K562 (cell line): ENCODE measurements around the gene PLXDC1. TPM values are rescaled to one million over a fixed set of nuclear protein-coding genes. Genes with fewer than 3 reads are reported as not detected.
A peak's percentile ranks its signal among the peaks of the same experiment; 100 is the strongest.

Experiments
- ATAC-seq: fragments of 200-7000 bp; cut with Tn5 transposase; 3 replicates; pipeline ENCODE4 v1.9.1; 2020; ENCODE audit warnings: moderate library complexity
- BruUV-seq: library from RNA; stranded (reverse); fragments of 400-500 nt; replicated peaks from 2 replicates; lab custom pipeline; 2021; lab: Mats Ljungman, UMichigan
- CTCF ChIA-PET: fragments of 300-600 bp; formaldehyde crosslinking; extraction: SDS; loops from one replicate; lab custom pipeline; 2021; ENCODE audit warnings: low intra/inter-chr PET ratio; lab: Yijun Ruan, JAX
- POLR2A ChIA-PET: fragments of 300-600, 350-650 bp; sonication (Branson Sonifier 250); formaldehyde crosslinking; extraction: SDS; loops from one replicate; lab custom pipeline; 2021; ENCODE audit warnings: antibody characterized with exemption, inconsistent platforms; lab: Yijun Ruan, JAX
- DNase-seq, 4 experiments: peaks; one replicate each; pipeline versions ENCODE4 v3.0.0 to v3.0.0-alpha.2; 2011 to 2018; ENCODE audit warnings: low spot score in 3 of 4, mixed read lengths in 3 of 4; ENCODE audit errors: extremely low read depth in 1 of 4
- FAIRE-seq: peaks from 2 replicates; lab custom pipeline; 2011; peaks lifted over from hg19 to GRCh38; lab: Jason Lieb, UNC
- H2AFZ ChIP-seq: 2 replicates; pipeline ENCODE4 v1.6.0; 2011; ENCODE audit warnings: low read depth, low read length, control low read depth, inconsistent platforms
- H3K27ac ChIP-seq: fragments of 200-600 bp; 3 replicates; pipeline ENCODE4 v1.8.0; 2011; ENCODE audit warnings: low read depth, mild to moderate bottlenecking, control low read depth, inconsistent platforms, low read length, moderate library complexity, mixed read lengths; ENCODE audit errors: extremely low read depth
- H3K27me3 ChIP-seq, 2 experiments: fragments of 300-600 bp in 1 of 2; 2 replicates in 1 of 2; 3 replicates in 1 of 2; pipeline versions ENCODE4 v1.6.0 to v1.8.0; 2011; ENCODE audit warnings: inconsistent platforms in 2 of 2, low read length in 2 of 2, mild to moderate bottlenecking in 1 of 2, mixed read lengths in 1 of 2, moderate library complexity in 1 of 2; ENCODE audit not compliant: control insufficient read depth in 2 of 2, insufficient read depth in 2 of 2
- H3K36me3 ChIP-seq: fragments of 300-600 bp; 3 replicates; pipeline ENCODE4 v1.8.0; 2011; ENCODE audit warnings: mild to moderate bottlenecking, low read length, inconsistent platforms; ENCODE audit not compliant: control insufficient read depth, insufficient read depth
- H3K4me1 ChIP-seq, 2 experiments: fragments of 200-600 bp in 1 of 2; replicated peaks in 1 of 2; 2 replicates in 1 of 2; 3 replicates in 1 of 2; pipeline versions ENCODE4 v1.5.1 to v1.8.0; 2011; ENCODE audit warnings: inconsistent platforms in 2 of 2, low read length in 2 of 2, mild to moderate bottlenecking in 1 of 2, mixed read lengths in 1 of 2, moderate library complexity in 1 of 2; ENCODE audit not compliant: control insufficient read depth in 2 of 2, insufficient read depth in 2 of 2
- H3K4me2 ChIP-seq: 2 replicates; pipeline ENCODE4 v1.6.1; 2011; ENCODE audit warnings: low read length, control low read depth, inconsistent platforms, mixed read lengths; ENCODE audit not compliant: insufficient read depth
- H3K4me3 ChIP-seq: fragments of 200-600 bp; sonication (generic), shearing (Covaris generic); 2 replicates; pipeline ENCODE4 v1.5.1; 2016; ENCODE audit warnings: control low read depth, inconsistent platforms
- H3K79me2 ChIP-seq: fragments of 200-600 bp; 3 replicates; pipeline ENCODE4 v1.8.0; 2011; ENCODE audit warnings: low read length, inconsistent platforms; ENCODE audit not compliant: control insufficient read depth, insufficient read depth
- H3K9ac ChIP-seq, 2 experiments: 2 replicates each; pipeline versions ENCODE4 v1.6.0 to v1.6.1; 2011; ENCODE audit warnings: low read depth in 2 of 2, low read length in 2 of 2, control low read depth in 1 of 2, inconsistent platforms in 1 of 2, mild to moderate bottlenecking in 1 of 2, mixed read lengths in 1 of 2; ENCODE audit not compliant: insufficient read depth in 1 of 2
- H3K9me1 ChIP-seq: one replicate; pipeline ENCODE4 v1.6.0; 2011; ENCODE audit warnings: inconsistent platforms, mild to moderate bottlenecking, low read length, moderate library complexity; ENCODE audit not compliant: control insufficient read depth, insufficient read depth
- H3K9me3 ChIP-seq: replicated peaks from 2 replicates; pipeline ENCODE4 v1.5.1; 2011; ENCODE audit warnings: low read depth, low read length, inconsistent platforms; ENCODE audit not compliant: control insufficient read depth, insufficient read depth
- H4K20me1 ChIP-seq: replicated peaks from 2 replicates; pipeline ENCODE4 v1.6.1; 2011; ENCODE audit warnings: low read length, inconsistent platforms, mixed read lengths; ENCODE audit not compliant: control insufficient read depth, insufficient read depth
- RBM25 ChIP-seq: fragments of 200-400 bp; formaldehyde crosslinking; IDR thresholded peaks from 2 replicates; pipeline ENCODE4 v1.6.1; 2018; ENCODE audit warnings: low read length, low read depth, moderate library complexity; ENCODE audit not compliant: severe bottlenecking
- SMAD1 ChIP-seq: fragments of 150-350 bp; IDR thresholded peaks from 2 replicates; pipeline ENCODE4 v1.6.1; 2014; ENCODE audit warnings: low read length, low read depth; ENCODE audit not compliant: partially characterized antibody
- USF1 ChIP-seq: sonication (generic); formaldehyde crosslinking; IDR thresholded peaks from 2 replicates; pipeline ENCODE4 v1.9.0; 2022; ENCODE audit warnings: mild to moderate bottlenecking, missing genetic modification reagents
- ZC3H4 ChIP-seq: sonication (generic); formaldehyde crosslinking; IDR thresholded peaks from 2 replicates; pipeline ENCODE4 v1.9.0; 2021; ENCODE audit warnings: missing genetic modification reagents, borderline replicate concordance
- ZFP36 ChIP-seq: fragments of 150-350 bp; IDR thresholded peaks from 2 replicates; pipeline ENCODE4 v1.6.1; 2018; ENCODE audit warnings: low read length, low read depth; ENCODE audit not compliant: partially characterized antibody
- ZNF780A ChIP-seq: fragments of 250-450 bp; sonication (Bioruptor Pico); IDR thresholded peaks from 2 replicates; pipeline ENCODE4 v1.5.0; 2021; ENCODE audit warnings: mild to moderate bottlenecking
- WGBS: fragments of 100-300 bp; shearing (Covaris generic); methylation state at CpG from one replicate; pipeline ENCODE4 v1.1.6; 2016; ENCODE audit warnings: low coverage, mixed read lengths; ENCODE audit not compliant: insufficient coverage; ENCODE audit errors: missing lambda C conversion rate; 5-methylcytosine and 5-hydroxymethylcytosine counted together
- in situ Hi-C: fragments of 300-500 bp; cut with MboI; formaldehyde crosslinking; loops from 4 replicates; pipeline ENCODE4 v1.15.0; 2018; ENCODE audit warnings: inconsistent platforms, mixed read lengths
- intact Hi-C: fragments of 100-400 bp; cut with micrococcal nuclease; formaldehyde crosslinking; loops from 2 replicates; pipeline ENCODE4 v1.14.2; 2022
- polyA plus RNA-seq, 8 experiments: library from polyadenylated mRNA; depleted of rRNA in 4 of 8; stranded (reverse) in 5 of 8; unstranded in 3 of 8; fragments of >200 nt; fragmentation: Nextera tagmentation in 2 of 8; fragmentation: Illumina TruSeq in 1 of 8; extraction: Ambion mirVana in 2 of 8; extraction: Trizol in 1 of 8; gene quantifications; 2 replicates each; pipeline versions ENCODE4 v1.2.1 to v1.2.3, GENCODE V29; 2011 to 2014; ENCODE audit warnings: inconsistent platforms in 1 of 8, missing spikeins in 1 of 8
- total RNA-seq, 7 experiments: library from RNA; depleted of rRNA in 6 of 7; stranded (reverse); fragments of >200 nt in 6 of 7; fragmentation: Illumina TruSeq in 2 of 7; extraction: Trizol in 2 of 7; gene quantifications; 2 replicates each; pipeline versions ENCODE4 v1.2.1 to v1.2.3, GENCODE V29; 2011 to 2021; ENCODE audit warnings: low replicate concordance in 1 of 7

Gene PLXDC1
- total and polyA plus RNA-seq, 9 of the 15 experiments (the other 6 are each of a cell fraction or from before 2014, with no cell fraction given): not detected

- no peak for ATAC-seq
- Histone ChIP-seq H3K9ac (no peak overlapping the region), H3K9me3 (no peaks in the 10 kb centered on the region), H3K4me1 (peaks cover 0 to 6% of the 10 kb centered on the region in 2 experiments; a peak in 1 of 5 replicates)
- TF ChIP-seq ZNF780A: no peak
- peak; percentile 51 for TF ChIP-seq RBM25
- peak; percentile 57 for TF ChIP-seq ZFP36
- TF ChIP-seq USF1: no peak
- no peak for TF ChIP-seq SMAD1
- no peak for TF ChIP-seq ZC3H4 (CRISPR knock-in tag)
- TF ChIP-seq, all 486 proteins: peak for 2
- intact Hi-C loops (no loop called here), in situ Hi-C loops (no loop called here)
- H2AFZ ChIP-seq: no peak overlapping the region
- no peak for DNase-seq
- FAIRE-seq: no peak
- no peak overlapping the region for H3K4me3 ChIP-seq
- no TSS peak for BruUV-seq
- peaks cover 52% of the 10 kb centered on the region; the same call in 2 of the 3 replicates for H3K36me3 ChIP-seq
- no peaks in the 10 kb centered on the region for H3K79me2 ChIP-seq
- no peaks in the 10 kb centered on the region; the same call in 1 of the 2 replicates for H4K20me1 ChIP-seq
- no peak overlapping the region for H3K4me2 ChIP-seq
- no peaks in the 10 kb centered on the region for H3K27me3 ChIP-seq
- POLR2A ChIA-PET: no interaction called here
- CTCF ChIA-PET: interaction anchor here (0.5 to 0.6 kb wide), 2 partner anchors 16 to 45 kb away, joined by 3 read pairs; no protein-coding TSS in a partner anchor
- no peak overlapping the region for H3K27ac ChIP-seq
- no peaks in the 10 kb centered on the region for H3K9me1 ChIP-seq
- 83% methylated on average over 9 of the region's 9 CpGs for WGBS
Measured at GRCh38 chr17:39187152-39187830, 35.9 kb upstream of the PLXDC1 start.
